Esophagus muscularis mucosa (tissue), 4 donors: ENCODE data around the gene SLC9A4.

Experiments
- EP300 ChIP-seq: sonication (generic); formaldehyde crosslinking; IDR thresholded peaks from one replicate; pipeline ENCODE4 v1.6.1; 2017; ENCODE audit warnings: antibody characterized with exemption
- POLR2AphosphoS5 ChIP-seq, 2 donors: sonication (generic); formaldehyde crosslinking; IDR thresholded peaks; one replicate each; pipeline ENCODE4 v1.6.1; 2017; ENCODE audit warnings: antibody characterized with exemption in 2 of 2
- TF ChIP-seq, protein P1 (sequence below), 3 experiments: fragments of 200-600 bp in 2 of 3; fragments of 450-650 bp in 1 of 3; sonication (generic) in 2 of 3; IDR thresholded peaks; one replicate each; pipeline ENCODE4 v1.5.1; 2017 to 2019; ENCODE audit warnings: antibody characterized with exemption in 3 of 3, mild to moderate bottlenecking in 2 of 3, moderate library complexity in 1 of 3

DNA sequence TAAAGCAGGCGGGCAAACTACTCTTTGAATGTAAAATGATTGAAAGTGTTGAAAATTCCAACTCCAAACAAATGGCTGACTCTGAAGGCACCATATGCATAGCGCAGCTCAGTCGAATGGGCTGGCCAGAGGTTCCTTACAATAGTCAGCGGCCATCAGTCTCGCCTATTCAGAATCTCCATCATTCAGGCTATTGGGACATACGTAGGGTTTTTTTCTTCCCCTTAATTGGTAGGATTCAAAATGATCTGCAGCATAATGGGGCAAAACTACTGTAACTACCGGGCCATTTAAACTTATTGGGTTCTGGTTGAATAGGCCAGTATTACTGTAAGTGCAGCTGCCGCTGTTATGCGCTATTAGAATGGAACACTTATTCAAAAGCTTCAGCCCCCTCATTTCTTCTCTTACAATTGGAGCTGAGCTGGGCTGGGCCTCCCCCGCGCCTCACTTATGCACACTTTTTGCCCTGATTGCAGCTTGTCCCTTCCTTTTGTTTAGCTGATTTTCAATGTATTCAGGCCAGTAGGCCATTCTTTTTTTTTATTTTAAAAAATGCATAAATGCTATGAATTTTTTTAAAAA, 40.4 kb downstream of the SLC9A4 start:
- TF ChIP-seq POLR2AphosphoS5 (IDR thresholded peaks at IDR 0.05): no peak
- TF ChIP-seq, protein P1, sequence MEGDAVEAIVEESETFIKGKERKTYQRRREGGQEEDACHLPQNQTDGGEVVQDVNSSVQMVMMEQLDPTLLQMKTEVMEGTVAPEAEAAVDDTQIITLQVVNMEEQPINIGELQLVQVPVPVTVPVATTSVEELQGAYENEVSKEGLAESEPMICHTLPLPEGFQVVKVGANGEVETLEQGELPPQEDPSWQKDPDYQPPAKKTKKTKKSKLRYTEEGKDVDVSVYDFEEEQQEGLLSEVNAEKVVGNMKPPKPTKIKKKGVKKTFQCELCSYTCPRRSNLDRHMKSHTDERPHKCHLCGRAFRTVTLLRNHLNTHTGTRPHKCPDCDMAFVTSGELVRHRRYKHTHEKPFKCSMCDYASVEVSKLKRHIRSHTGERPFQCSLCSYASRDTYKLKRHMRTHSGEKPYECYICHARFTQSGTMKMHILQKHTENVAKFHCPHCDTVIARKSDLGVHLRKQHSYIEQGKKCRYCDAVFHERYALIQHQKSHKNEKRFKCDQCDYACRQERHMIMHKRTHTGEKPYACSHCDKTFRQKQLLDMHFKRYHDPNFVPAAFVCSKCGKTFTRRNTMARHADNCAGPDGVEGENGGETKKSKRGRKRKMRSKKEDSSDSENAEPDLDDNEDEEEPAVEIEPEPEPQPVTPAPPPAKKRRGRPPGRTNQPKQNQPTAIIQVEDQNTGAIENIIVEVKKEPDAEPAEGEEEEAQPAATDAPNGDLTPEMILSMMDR (IDR thresholded peaks at IDR 0.05): no peak
- TF ChIP-seq EP300: no peak
